Renal cortical epithelial cell (primary cell): ENCODE measurements around the gene UGT1A10. TPM values are rescaled to one million over a fixed set of nuclear protein-coding genes. Genes with fewer than 3 reads are reported as not detected.

Experiments used
- DNase-seq: peaks from one replicate; pipeline ENCODE4 v3.0.0-alpha.2; 2011; ENCODE audit warnings: low read depth
- total RNA-seq: library from RNA; depleted of rRNA; stranded (reverse); fragments of >200 nt; gene quantifications from 2 replicates; pipeline ENCODE4 v1.2.3, GENCODE V29; 2014

The UGT1A10 gene
- total RNA-seq, 1 donor from 2014 or later: not detected

- no peak for DNase-seq
These were observed 186.0 kb downstream of the UGT1A10 start for GRCh38 chr2:233822101-233822771.

Other genes with a start within 250 kb of the UGT1A10 start
- gene USP40, start 69.7 kb upstream of the UGT1A10 start, total RNA-seq: 29.3 and 41.9 TPM in 2 replicates
- 0.35 TPM in 2 replicates for gene UGT1A8, start 18.8 kb upstream of the UGT1A10 start, total RNA-seq
- gene UGT1A9, start 35.5 kb downstream of the UGT1A10 start, total RNA-seq: 37.2 and 110 TPM in 2 replicates
- gene UGT1A7, start 45.5 kb downstream of the UGT1A10 start, total RNA-seq: 0.69 and 2.8 TPM in 2 replicates
- gene UGT1A6, start 56.4 kb downstream of the UGT1A10 start, total RNA-seq: 206 and 675 TPM in 2 replicates
- gene UGT1A5, start 76.5 kb downstream of the UGT1A10 start, total RNA-seq: 0.35 and 3.8 TPM in 2 replicates
- 1.2 and 3.8 TPM in 2 replicates for gene UGT1A4, start 82.3 kb downstream of the UGT1A10 start, total RNA-seq
- gene UGT1A3, start 92.6 kb downstream of the UGT1A10 start, total RNA-seq: 0.17 and 4.1 TPM in 2 replicates
- 1.2 and 6.2 TPM in 2 replicates for gene UGT1A1, start 123.8 kb downstream of the UGT1A10 start, total RNA-seq
- 0.15 TPM in 1 of 2 replicates, not detected in the other for gene MROH2A, start 141.9 kb downstream of the UGT1A10 start, total RNA-seq
- gene HJURP, start 218.1 kb downstream of the UGT1A10 start, total RNA-seq: 1.1 and 13.0 TPM in 2 replicates